WI38 (cell line): ENCODE results near the gene RYR3.

ENCODE experiments used
- H3K4me3 ChIP-seq: 2 replicates; pipeline ENCODE4 v1.5.1; 2011; ENCODE audit warnings: low read depth, mild to moderate bottlenecking, control low read depth, low read length
- TF ChIP-seq, protein P1 (sequence below): IDR thresholded peaks from 2 replicates; pipeline ENCODE4 v1.5.1; 2012; ENCODE audit warnings: low read depth, mild to moderate bottlenecking, control low read depth, low read length

Gene RYR3

DNA sequence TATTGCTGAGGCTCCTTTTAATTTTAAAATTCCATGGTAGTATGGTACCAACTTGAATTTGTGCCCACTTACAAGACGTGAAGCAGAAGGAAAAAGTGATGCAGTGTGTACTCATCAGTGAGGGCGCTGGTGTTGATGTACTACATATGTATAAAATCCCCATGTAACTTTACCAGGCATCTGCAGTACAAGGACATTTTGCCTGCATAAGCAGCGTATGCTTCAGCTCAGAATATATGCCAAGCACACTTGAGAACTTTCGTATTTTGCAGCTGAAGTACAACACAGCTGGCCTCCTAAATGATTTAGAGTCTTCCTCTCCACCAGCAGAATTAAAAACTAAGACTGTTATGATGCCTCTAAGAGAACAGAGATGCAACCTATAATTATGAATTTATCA is 108.9 kb downstream of the RYR3 start:
- no peak overlapping the region for H3K4me3 ChIP-seq

GRCh38 chr15:33424025-33424424 is 113.3 kb downstream of the RYR3 start:
- H3K4me3 ChIP-seq = no peak overlapping the region
- TF ChIP-seq, protein P1, sequence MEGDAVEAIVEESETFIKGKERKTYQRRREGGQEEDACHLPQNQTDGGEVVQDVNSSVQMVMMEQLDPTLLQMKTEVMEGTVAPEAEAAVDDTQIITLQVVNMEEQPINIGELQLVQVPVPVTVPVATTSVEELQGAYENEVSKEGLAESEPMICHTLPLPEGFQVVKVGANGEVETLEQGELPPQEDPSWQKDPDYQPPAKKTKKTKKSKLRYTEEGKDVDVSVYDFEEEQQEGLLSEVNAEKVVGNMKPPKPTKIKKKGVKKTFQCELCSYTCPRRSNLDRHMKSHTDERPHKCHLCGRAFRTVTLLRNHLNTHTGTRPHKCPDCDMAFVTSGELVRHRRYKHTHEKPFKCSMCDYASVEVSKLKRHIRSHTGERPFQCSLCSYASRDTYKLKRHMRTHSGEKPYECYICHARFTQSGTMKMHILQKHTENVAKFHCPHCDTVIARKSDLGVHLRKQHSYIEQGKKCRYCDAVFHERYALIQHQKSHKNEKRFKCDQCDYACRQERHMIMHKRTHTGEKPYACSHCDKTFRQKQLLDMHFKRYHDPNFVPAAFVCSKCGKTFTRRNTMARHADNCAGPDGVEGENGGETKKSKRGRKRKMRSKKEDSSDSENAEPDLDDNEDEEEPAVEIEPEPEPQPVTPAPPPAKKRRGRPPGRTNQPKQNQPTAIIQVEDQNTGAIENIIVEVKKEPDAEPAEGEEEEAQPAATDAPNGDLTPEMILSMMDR = no peak

More for the DNA sequence above, 108.9 kb downstream of the RYR3 start:
- TF ChIP-seq, protein P1 = no peak

DNA sequence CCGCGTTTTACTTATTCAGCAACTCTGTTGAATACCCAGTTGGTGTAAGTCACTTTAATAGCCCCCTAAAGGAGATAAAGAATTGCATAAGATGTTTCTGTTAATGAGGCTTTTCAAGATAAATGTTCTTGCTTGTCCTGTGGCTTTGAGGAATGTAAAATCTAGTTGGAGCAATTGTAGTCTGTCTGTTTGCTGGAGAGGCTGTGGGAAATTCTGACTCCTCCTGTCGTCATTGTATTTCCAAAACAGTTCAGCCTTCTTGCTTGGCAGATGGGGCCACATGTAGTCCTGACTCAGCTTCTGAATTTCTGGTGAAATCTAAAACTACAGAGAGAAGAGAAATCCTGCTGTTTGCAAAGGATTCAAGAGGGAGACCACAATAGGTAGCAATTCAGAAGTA is 114.4 kb downstream of the RYR3 start:
- no peak overlapping the region for H3K4me3 ChIP-seq
- TF ChIP-seq, protein P1 = no peak

- TF ChIP-seq, protein P1 = no peak
- no peak overlapping the region for H3K4me3 ChIP-seq
These were observed 119.8 kb downstream of the RYR3 start for GRCh38 chr15:33430577-33430976.

DNA sequence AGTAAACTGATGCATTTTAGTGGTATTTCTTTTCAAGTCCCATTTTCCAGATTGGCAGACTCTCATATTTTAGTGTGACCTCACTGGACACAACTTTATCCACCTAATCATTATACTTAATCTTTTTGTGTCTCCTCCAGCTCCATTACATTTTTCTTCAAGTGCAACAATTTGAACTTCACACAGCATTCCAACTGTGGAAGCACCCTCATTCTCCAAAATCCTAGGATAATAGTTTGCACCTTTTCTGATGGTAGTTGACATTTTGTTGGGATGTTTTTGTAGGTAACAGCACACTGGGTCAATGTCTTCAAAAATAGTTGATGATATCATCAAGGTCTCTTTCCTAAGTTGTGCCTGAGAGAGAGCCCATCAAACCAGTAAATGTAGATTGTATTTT is 123.1 kb downstream of the RYR3 start:
- TF ChIP-seq, protein P1 = no peak
- H3K4me3 ChIP-seq = no peak overlapping the region

DNA sequence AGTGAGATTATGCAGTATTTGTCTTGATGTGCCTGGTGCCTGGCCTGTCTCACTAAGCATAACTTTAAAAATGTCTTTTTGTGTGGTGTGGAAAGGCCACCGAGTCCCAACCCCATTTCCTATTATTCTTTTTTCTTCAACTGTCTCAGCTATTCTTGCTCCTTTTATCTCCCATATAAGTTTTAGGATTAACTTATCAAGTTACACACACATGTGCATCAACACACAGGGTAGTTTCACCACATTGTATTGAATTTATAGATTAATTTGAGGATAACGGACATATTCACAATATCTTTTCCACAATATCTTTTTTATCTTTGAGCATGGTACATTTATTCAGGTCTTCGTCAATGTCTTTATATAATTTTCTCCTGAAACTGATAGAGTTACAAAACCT is 127.6 kb downstream of the RYR3 start:
- H3K4me3 ChIP-seq = no peak overlapping the region
- TF ChIP-seq, protein P1 = no peak

DNA sequence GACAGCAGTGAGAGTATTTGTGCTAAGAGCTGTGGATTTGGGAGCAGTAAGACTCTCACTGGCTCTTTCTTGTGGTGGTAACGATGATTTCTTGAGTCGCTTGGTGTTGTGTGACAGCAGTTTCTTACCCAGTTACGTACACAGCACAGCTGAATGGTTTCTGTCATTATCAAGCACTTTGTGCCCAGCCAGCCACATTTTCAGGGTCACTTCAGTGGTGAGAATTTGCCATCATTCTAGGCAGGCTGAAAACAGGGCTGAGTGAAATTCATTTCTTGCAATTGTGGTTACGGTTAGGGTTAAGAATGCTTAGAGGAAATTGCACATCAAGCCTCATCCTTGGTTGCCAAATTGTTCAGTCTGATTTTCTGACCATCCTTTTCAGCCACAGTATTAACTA is 130.1 kb downstream of the RYR3 start:
- TF ChIP-seq, protein P1 = no peak
- H3K4me3 ChIP-seq = no peak overlapping the region
